A549 (cell line): Measurements from ENCODE around the gene TBC1D12.

Experiments
- CTCF ChIP-seq: fragments of >200 bp; sonication (Bioruptor Twin); formaldehyde crosslinking; IDR thresholded peaks from 3 replicates; pipeline ENCODE4 v1.5.1; 2016
- MAZ ChIP-seq: fragments of 150-350 bp; IDR thresholded peaks from 2 replicates; pipeline ENCODE4 v1.6.1; 2014; ENCODE audit warnings: antibody characterized with exemption, low read depth, low read length, borderline replicate concordance
- TF ChIP-seq, protein P1 (sequence below): fragments of 200-600 bp; sonication (generic); IDR thresholded peaks from 2 replicates; pipeline ENCODE4 v1.6.1; 2016; ENCODE audit warnings: antibody characterized with exemption, mild to moderate bottlenecking, moderate library complexity

- TF ChIP-seq, protein P1, sequence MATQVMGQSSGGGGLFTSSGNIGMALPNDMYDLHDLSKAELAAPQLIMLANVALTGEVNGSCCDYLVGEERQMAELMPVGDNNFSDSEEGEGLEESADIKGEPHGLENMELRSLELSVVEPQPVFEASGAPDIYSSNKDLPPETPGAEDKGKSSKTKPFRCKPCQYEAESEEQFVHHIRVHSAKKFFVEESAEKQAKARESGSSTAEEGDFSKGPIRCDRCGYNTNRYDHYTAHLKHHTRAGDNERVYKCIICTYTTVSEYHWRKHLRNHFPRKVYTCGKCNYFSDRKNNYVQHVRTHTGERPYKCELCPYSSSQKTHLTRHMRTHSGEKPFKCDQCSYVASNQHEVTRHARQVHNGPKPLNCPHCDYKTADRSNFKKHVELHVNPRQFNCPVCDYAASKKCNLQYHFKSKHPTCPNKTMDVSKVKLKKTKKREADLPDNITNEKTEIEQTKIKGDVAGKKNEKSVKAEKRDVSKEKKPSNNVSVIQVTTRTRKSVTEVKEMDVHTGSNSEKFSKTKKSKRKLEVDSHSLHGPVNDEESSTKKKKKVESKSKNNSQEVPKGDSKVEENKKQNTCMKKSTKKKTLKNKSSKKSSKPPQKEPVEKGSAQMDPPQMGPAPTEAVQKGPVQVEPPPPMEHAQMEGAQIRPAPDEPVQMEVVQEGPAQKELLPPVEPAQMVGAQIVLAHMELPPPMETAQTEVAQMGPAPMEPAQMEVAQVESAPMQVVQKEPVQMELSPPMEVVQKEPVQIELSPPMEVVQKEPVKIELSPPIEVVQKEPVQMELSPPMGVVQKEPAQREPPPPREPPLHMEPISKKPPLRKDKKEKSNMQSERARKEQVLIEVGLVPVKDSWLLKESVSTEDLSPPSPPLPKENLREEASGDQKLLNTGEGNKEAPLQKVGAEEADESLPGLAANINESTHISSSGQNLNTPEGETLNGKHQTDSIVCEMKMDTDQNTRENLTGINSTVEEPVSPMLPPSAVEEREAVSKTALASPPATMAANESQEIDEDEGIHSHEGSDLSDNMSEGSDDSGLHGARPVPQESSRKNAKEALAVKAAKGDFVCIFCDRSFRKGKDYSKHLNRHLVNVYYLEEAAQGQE = no peak
- TF ChIP-seq CTCF = no peak
- TF ChIP-seq MAZ = no peak
These were observed 22.5 kb downstream of the TBC1D12 start for GRCh38 chr10:94424714-94425337.
